Stimulated activated CD8-positive, alpha-beta memory T cell treated with anti-CD3 and anti-CD28 coated beads, Interleukin-4, amount 100 ng/mL, for 48 hours (primary cell): ENCODE results near the gene SEC14L1.

Source experiments
- DNase-seq: peaks from one replicate; pipeline ENCODE4 v3.0.0-alpha.2; 2020

The SEC14L1 gene

GRCh38 chr17:77117415-77117814 lies 23.4 kb upstream of the SEC14L1 start:
- no peak for DNase-seq

- DNase-seq, result no peak
Observed at GRCh38 chr17:77118251-77118928, 22.4 kb upstream of the SEC14L1 start.

DNA sequence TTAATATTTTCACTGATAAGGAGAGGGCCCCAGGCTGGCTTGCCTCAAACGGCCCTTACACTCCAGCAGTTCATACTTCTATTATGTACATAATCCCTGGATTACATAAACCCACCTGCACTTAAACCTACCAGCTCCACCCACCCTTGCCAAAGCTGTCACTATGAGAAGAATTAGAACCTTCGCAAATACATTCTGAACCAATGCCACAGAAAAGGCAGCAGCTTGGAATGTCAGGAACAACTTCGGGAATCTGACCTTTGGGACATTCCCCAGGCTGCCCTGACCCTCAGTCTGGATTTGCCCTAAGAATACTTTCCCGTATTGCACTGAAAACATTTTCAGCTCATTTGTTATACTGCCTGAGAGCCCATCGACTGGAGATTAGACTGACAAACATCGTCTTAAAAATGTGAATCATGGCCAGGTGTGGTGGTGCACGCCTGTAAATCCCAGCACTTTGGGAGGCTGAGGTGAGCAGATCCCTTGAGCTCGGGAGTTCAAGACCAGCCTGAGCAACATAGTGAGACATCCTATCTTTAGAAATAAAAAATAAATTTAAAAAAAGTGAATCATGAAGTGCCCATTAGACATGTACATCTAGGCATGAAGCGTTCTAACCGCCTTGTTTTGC lies 21.0 kb upstream of the SEC14L1 start:
- DNase-seq, result no peak

GRCh38 chr17:77120868-77121267 lies 19.9 kb upstream of the SEC14L1 start:
- no peak for DNase-seq

DNA sequence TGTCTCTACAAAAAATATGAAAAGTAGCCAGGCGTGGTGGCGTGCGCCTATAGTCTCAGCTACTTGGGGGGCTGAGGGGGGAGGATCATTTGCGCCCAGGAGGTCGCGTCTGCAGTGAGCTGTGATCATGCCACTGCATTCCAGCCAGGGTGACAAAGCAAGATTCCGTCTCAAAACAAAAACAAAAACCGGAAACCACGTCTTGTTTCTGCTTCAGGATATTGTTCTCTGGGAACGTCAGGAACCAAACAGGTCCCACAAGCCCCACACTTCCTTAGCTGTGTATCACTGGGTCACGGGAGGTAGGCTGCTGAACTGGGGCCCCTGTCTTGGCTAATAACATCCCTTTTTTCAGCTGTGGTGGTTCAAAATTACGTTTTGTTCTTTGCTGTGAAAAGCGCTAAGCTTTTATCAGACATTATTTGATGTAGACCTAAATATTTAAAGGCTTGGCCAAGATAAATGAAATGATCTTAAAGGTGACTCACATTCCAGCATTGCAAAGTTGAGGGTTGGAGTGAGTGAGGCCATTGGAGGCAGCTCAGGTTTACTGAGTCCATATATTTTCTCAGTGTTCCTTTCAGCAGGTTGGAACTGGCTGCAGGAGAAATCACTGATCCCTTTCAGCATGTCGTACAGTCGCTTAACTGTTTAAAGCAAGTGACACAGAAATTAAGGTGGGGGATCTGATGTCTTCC lies 16.4 kb upstream of the SEC14L1 start:
- no peak for DNase-seq

DNA sequence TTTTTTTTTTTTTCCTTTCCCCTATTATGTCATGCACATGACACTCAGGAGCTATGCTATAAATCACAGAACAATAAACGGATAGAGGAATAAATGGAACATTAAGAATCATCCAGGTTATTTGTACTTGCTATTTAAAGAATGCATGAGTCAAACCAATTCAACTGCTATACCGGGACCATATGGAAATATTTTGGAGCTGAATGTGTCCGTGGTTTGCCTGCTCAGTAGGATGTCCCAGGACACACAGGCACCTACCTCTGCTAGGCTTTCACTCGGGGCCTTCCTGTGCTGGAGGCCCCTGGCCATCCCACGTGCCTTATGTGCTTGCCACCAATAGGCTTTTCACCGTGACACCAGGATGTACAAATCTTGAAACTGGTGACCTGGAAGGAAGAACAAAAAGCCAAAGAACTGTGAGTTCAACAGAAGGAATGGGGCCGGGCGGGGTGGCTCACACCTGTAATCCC lies 15.3 kb upstream of the SEC14L1 start:
- DNase-seq, result no peak

DNA sequence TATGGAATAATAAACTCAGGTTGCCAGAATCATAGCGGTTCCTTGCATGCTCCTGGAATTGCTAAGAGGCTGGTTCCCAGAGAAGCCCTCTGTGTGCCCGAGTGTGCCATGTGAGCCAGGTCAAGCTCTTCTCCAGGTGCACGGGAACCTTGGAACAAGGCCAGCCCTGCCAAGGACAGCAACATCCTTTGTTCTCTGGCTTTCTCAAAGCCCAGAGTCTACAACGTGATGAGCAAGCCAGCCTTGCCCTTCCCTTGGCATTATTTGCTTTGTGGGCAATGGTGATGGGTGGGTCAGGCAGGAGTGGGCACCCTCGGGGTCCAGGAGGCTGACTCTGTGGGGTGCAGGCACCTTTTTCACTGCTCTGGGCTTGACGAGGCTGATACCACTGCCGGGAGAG lies 14.2 kb upstream of the SEC14L1 start:
- no peak for DNase-seq

DNA sequence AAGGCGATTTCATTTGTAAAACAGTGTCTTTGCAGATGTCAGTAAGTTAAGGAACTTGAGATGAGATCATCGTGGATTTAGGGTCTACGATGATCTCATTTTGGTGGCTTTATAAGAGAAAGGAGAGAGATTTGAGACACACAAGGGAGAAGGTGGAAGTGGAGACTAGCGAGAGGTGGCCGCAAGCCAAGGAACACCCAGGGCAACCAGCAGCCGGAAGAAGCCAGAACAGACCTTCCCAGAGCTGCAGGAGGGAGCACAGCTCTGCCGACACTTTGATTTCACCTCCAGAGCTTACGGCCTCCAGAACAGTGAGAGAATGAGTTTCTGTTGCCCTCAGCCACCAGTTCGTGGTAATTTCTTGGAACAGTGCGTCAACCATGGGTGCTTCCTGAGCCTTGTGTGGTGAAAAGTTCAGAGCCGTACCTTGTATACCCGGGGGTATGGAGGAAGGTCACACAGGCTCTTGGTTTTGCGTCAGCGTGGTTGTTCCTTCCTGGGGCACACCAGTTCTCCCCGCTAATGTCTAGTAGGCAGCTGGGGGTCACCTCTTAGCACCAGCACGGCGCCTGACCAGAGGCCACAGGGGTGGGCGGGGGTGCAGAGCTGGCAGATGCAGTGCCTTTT lies 12.9 kb upstream of the SEC14L1 start:
- DNase-seq, result peak; percentile 78

- no peak for DNase-seq
Observed at GRCh38 chr17:77128896-77129567, 11.7 kb upstream of the SEC14L1 start.

GRCh38 chr17:77129568-77130301 lies 11.0 kb upstream of the SEC14L1 start:
- no peak for DNase-seq

DNA sequence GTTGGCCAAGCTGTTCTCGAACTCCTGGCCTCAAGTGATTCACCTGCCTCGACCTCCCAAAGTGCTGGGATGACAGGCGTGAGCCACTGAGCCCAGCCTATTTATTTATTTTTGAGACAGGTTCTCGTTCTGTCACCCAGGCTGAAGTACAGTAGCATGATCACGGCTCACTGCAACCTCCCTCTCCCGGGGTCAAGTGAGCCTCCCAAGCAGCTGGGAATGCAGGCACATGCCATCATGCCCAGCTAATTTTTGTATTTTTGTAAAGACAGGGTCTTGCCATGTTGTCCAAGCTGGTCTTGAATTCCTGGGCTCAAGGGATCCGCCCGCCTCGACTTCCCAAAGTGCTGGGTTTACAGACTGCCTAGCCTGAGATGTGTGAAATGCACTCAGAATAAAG lies 10.2 kb upstream of the SEC14L1 start:
- DNase-seq, result no peak

DNA sequence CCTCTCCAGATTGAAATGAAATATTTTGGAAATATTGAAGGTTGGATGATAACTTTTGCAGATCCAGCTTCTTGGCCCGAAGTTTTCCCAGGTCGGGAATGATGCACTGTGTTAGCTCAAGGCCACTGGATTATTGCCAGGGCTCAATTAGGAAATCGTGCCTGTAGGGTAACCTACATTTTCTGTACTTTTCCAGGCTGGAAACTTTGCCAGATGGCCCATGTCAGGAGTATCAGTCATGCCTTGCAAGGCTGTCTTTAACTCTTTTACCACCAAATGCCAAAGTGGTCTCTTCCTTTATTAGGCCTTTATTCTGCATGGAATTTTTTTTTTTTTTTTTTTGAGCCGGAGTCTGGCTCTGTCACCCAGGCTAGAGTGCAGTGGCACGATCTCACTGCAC lies 8.9 kb upstream of the SEC14L1 start:
- no peak for DNase-seq

GRCh38 chr17:77132411-77133086 lies 8.2 kb upstream of the SEC14L1 start:
- no peak for DNase-seq

- no peak for DNase-seq
Observed at GRCh38 chr17:77133087-77133638, 7.6 kb upstream of the SEC14L1 start.

GRCh38 chr17:77136420-77136767 lies 4.4 kb upstream of the SEC14L1 start:
- no peak for DNase-seq

- no peak for DNase-seq
Observed at GRCh38 chr17:77137111-77137510, 3.7 kb upstream of the SEC14L1 start.

DNA sequence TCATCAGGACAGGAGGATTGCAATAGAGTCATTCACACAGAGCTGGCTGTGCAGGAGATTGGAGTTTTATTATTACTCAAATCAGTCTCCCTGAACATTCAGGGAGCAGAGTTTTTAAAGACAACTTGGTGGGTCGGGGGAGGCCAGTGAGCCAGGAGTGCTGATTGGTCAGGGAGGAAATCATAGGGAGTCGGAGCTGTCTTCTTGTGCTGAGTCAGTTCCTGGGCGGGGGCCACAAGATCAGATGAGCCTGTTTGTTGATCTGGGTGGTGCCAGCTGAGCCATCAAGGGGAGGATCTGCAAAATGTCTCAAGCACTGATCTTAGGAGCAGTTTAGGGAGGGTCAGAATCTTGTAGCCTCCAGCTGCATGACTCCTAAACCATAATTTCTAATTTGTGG lies 2.9 kb upstream of the SEC14L1 start:
- peak; percentile 77 for DNase-seq

GRCh38 chr17:77140166-77140877 lies 447 bp upstream of the SEC14L1 start:
- DNase-seq, result peak; percentile 100

- DNase-seq, result no peak
Observed at GRCh38 chr17:77141846-77142449, 1.2 kb downstream of the SEC14L1 start.

- DNase-seq, result no peak
Observed at GRCh38 chr17:77142689-77143088, 1.9 kb downstream of the SEC14L1 start.
